ENCODE measurements around the gene TM4SF1.
"Not testable (repeated sequence)": the region's sequence is repeated elsewhere in the genome, so short reads cannot be mapped to it uniquely, and the experiment has no call there.

- TF ChIP-seq POLR2A (IDR thresholded peaks at IDR 0.05; ENCODE audit: low read depth, low read length); POLR2AphosphoS5 (IDR thresholded peaks at IDR 0.05; ENCODE audit: low read depth, low read length); TAF1 (IDR thresholded peaks at IDR 0.05; ENCODE audit: borderline replicate concordance, low read depth, low read length): not testable (repeated sequence)
Measured at GRCh38 chr3:149337486-149337885, 40.0 kb downstream of the TM4SF1 start.

Data from GM12892 (cell line).